Upper lobe of left lung (tissue), 4 donors: Measurements from ENCODE around the gene NFKB1.

ENCODE experiments used
- EP300 ChIP-seq, 4 donors: sonication (generic); formaldehyde crosslinking; IDR thresholded peaks; one replicate each; pipeline ENCODE4 v1.5.1; 2017; ENCODE audit warnings: antibody characterized with exemption in 4 of 4, control low read depth in 2 of 4
- POLR2A ChIP-seq, 4 donors: fragments of 450-650 bp; IDR thresholded peaks; one replicate each; pipeline ENCODE4 v1.5.1; 2016 to 2017; ENCODE audit warnings: antibody characterized with exemption in 4 of 4, mild to moderate bottlenecking in 2 of 4
- POLR2AphosphoS5 ChIP-seq, 2 donors: sonication (generic); formaldehyde crosslinking; IDR thresholded peaks; one replicate each; pipeline ENCODE4 v1.5.1; 2017; ENCODE audit warnings: antibody characterized with exemption in 2 of 2
- TF ChIP-seq, protein P1 (sequence below), 6 experiments: fragments of 450-650 bp in 4 of 6; fragments of 200-600 bp in 2 of 6; sonication (generic) in 2 of 6; IDR thresholded peaks; one replicate each; pipeline ENCODE4 v1.5.1; 2016 to 2019; ENCODE audit warnings: antibody characterized with exemption in 6 of 6

DNA sequence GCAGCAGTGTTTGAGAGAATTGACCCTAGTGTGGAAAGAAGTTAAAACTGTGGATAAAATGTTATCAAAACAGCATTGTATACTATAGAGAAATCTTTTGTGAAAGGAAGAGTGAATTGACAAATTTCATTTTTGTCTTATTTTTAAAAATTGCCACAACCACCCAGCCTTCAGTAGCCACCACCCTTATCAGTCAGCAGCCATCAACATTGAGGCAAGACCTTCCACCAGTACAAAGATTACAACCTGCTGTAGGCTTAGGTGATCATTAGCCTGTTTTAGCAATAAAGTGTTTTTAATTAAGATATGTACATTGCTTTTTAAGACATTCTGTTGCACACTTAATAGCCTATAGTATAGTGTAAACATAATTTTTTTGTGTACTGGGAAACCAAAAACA, 91.1 kb downstream of the NFKB1 start:
- TF ChIP-seq, protein P1, sequence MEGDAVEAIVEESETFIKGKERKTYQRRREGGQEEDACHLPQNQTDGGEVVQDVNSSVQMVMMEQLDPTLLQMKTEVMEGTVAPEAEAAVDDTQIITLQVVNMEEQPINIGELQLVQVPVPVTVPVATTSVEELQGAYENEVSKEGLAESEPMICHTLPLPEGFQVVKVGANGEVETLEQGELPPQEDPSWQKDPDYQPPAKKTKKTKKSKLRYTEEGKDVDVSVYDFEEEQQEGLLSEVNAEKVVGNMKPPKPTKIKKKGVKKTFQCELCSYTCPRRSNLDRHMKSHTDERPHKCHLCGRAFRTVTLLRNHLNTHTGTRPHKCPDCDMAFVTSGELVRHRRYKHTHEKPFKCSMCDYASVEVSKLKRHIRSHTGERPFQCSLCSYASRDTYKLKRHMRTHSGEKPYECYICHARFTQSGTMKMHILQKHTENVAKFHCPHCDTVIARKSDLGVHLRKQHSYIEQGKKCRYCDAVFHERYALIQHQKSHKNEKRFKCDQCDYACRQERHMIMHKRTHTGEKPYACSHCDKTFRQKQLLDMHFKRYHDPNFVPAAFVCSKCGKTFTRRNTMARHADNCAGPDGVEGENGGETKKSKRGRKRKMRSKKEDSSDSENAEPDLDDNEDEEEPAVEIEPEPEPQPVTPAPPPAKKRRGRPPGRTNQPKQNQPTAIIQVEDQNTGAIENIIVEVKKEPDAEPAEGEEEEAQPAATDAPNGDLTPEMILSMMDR (IDR thresholded peaks at IDR 0.05): no peak
- TF ChIP-seq EP300 (IDR thresholded peaks at IDR 0.05) (no peak), POLR2A (IDR thresholded peaks at IDR 0.05) (no peak), POLR2AphosphoS5 (IDR thresholded peaks at IDR 0.05) (no peak)
